GM06990 (cell line): ENCODE data around the gene PIBF1.

ENCODE experiments used
- DNase-seq: peaks from one replicate; pipeline ENCODE4 v3.0.0-alpha.2; 2011; ENCODE audit not compliant: insufficient read length; ENCODE audit errors: extremely low read depth
- H3K27me3 ChIP-seq: replicated peaks from 2 replicates; pipeline ENCODE4 v1.6.0; 2011; ENCODE audit warnings: low read length; ENCODE audit not compliant: control insufficient read depth, insufficient read depth
- H3K36me3 ChIP-seq: 2 replicates; pipeline ENCODE4 v1.5.1; 2011; ENCODE audit warnings: low read length; ENCODE audit not compliant: control insufficient read depth, insufficient read depth
- H3K4me3 ChIP-seq: replicated peaks from 2 replicates; pipeline ENCODE4 v1.5.1; 2011; ENCODE audit warnings: low read depth, mild to moderate bottlenecking, control low read depth, low read length
- TF ChIP-seq, protein P1 (sequence below): IDR thresholded peaks from 2 replicates; pipeline ENCODE4 v1.5.1; 2011; ENCODE audit warnings: low read length, control low read depth, mild to moderate bottlenecking, inconsistent platforms; ENCODE audit not compliant: insufficient read depth, poor library complexity, severe bottlenecking

PIBF1 gene

DNA sequence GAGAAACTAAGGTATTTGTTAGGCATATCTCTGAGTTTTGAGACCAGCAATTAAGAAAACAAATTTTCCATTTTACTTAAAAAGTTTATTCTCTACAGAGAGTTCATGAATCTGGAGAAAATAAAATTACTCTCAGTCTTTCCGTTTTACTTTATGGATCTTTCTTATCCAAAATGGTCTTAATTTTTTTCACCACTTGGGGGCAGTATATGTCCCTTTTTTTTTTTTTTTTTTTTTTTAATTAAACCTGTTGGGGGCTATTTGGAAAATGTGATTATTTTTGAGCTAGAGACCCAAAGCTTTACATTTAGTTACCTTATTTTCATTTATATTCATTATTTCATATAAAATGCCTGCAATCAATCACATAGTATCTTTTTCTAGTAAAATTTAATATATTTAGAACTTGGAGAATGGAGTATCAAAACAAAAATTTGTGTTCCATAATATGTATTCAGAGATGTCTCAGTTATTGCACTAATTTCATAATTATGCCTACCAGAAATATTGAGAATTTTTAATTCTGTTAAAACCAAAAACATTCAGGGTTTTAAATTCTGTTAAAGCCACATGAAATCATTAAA, 27.1 kb downstream of the PIBF1 start:
- no peak for DNase-seq
- no peaks in the 10 kb centered on the region for H3K36me3 ChIP-seq
- TF ChIP-seq, protein P1, sequence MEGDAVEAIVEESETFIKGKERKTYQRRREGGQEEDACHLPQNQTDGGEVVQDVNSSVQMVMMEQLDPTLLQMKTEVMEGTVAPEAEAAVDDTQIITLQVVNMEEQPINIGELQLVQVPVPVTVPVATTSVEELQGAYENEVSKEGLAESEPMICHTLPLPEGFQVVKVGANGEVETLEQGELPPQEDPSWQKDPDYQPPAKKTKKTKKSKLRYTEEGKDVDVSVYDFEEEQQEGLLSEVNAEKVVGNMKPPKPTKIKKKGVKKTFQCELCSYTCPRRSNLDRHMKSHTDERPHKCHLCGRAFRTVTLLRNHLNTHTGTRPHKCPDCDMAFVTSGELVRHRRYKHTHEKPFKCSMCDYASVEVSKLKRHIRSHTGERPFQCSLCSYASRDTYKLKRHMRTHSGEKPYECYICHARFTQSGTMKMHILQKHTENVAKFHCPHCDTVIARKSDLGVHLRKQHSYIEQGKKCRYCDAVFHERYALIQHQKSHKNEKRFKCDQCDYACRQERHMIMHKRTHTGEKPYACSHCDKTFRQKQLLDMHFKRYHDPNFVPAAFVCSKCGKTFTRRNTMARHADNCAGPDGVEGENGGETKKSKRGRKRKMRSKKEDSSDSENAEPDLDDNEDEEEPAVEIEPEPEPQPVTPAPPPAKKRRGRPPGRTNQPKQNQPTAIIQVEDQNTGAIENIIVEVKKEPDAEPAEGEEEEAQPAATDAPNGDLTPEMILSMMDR, result no peak
- no peak overlapping the region for H3K4me3 ChIP-seq
- no peaks in the 10 kb centered on the region for H3K27me3 ChIP-seq

DNA sequence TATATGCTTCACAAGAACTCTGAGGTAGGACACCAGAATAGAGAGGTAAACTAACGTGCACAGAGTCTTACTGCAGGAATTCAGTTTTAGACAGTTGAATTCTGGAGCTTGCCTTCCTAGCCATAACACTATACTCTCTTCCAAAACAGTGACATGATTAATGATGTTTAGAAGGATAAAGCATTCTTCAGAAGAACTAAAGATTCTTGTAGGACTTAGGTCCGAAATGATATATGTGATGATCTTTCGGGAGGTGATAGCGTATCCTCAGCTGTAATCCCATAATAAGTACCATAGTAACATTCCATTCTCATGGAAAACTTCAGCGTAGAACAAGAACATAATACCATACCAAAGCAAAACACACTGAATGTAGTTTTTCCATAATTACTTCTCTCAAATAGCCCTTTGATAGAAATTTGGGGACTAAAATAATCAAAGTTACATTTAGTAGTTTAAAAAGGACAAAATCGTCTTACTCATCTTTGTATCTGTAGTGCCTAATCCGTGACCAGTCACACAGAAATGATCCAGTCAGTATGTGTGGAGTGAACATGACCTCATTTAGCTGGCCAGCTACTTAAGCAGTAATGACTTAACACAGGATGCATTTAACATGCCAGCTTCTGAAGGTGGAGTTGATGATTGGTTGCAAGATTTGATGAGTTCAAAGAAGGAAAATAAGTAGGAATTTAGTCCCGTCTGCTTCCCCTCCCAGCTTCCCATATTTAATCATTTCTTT, 38.4 kb downstream of the PIBF1 start:
- Histone ChIP-seq H3K36me3 (peaks cover 1% of the 10 kb centered on the region; the same call in 1 of the 2 replicates), H3K4me3 (no peak overlapping the region), H3K27me3 (no peaks in the 10 kb centered on the region)
- no peak for DNase-seq
- TF ChIP-seq, protein P1, result no peak

DNA sequence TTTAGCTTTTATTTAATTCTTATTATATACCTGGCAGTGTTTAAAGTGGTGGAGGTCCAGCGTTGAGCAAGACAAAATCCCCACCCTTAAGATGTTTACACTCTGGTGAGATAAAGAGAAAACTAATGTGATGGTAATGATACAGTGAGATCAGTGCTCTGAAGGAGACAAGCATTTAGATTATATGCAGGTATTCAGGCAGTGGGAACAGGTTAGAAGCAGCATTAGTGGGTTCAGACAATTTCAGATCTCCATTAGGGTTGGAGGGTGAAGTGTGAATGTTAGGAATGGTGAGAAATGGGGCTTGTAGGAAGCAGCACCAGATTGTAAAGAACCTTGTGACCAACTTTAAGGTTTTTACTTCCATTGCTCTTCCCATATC, 39.0 kb downstream of the PIBF1 start:
- Histone ChIP-seq H3K27me3 (no peaks in the 10 kb centered on the region), H3K4me3 (no peak overlapping the region), H3K36me3 (peaks cover 1% of the 10 kb centered on the region; the same call in 1 of the 2 replicates)
- DNase-seq, result no peak
- TF ChIP-seq, protein P1, result no peak

DNA sequence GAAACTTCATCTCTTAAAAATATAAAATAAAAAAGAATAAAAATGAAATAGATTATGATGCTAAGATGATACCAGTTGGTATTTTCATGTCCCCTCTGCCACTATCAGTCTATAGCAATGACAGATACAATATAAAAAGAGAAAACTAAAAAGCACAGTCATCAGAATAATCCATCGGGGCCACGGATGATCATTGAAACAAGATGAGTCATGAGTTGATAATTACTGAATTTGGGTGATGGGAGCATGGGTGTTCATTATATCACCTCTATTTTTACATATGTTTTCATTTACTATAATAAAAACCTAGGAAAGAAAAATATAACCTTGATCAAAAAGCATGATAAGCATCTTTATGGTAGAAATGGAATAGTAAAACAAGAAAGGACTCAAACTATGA, 41.1 kb downstream of the PIBF1 start:
- no peaks in the 10 kb centered on the region for H3K27me3 ChIP-seq
- TF ChIP-seq, protein P1, result no peak
- H3K4me3 ChIP-seq, result no peak overlapping the region
- peaks cover 3% of the 10 kb centered on the region for H3K36me3 ChIP-seq
- no peak for DNase-seq

DNA sequence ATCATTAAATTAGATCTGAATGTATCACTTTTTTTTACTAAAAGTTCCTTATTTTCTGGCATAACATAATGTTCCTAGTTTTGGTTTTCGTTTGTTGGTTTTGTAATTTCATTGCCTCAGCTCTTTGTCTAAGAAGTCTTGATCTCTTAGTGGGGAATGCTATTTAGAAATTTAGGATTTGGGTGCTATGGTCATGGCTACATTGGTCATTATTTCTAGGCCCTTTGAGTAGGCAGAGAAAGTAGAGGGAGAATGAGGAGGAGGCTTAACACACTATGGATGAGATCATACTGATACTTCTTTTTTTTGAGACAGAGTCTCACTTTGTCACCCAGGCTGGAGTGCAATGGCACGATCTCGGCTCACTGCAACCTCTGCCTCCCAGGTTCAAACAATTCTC, 41.8 kb downstream of the PIBF1 start:
- Histone ChIP-seq H3K4me3 (no peak overlapping the region), H3K27me3 (no peaks in the 10 kb centered on the region), H3K36me3 (peaks cover 3% of the 10 kb centered on the region)
- TF ChIP-seq, protein P1, result no peak
- no peak for DNase-seq
